Lung (tissue), 12 donors: Measurements from ENCODE around the gene OR51B4. TPM values are rescaled to one million over a fixed set of nuclear protein-coding genes. Genes with fewer than 3 reads are reported as not detected.

Experiments
- ATAC-seq: fragments of 200-7000 bp; cut with Tn5 transposase; one replicate; pipeline ENCODE4 v1.9.1; 2020; ENCODE audit warnings: moderate number of reproducible peaks; ENCODE audit not compliant: insufficient read depth, low FRiP score
- DNase-seq, 3 donors: peaks; one replicate each; pipeline ENCODE4 v3.0.0-alpha.2; 2013 to 2017
- H3K27ac ChIP-seq, 2 donors: one replicate each; pipeline ENCODE4 v1.5.1; 2013; ENCODE audit warnings: mild to moderate bottlenecking in 2 of 2, moderate library complexity in 2 of 2, control low read depth in 1 of 2, inconsistent platforms in 1 of 2, low read depth in 1 of 2, low read length in 1 of 2
- H3K27me3 ChIP-seq, 3 donors: one replicate each; pipeline ENCODE4 v1.5.1; 2013; ENCODE audit warnings: low read length in 2 of 3; ENCODE audit not compliant: control insufficient read depth in 3 of 3, insufficient read depth in 3 of 3
- H3K36me3 ChIP-seq, 4 donors: one replicate each; pipeline ENCODE4 v1.5.1; 2013; ENCODE audit warnings: low read length in 4 of 4, mild to moderate bottlenecking in 1 of 4, moderate library complexity in 1 of 4; ENCODE audit not compliant: control insufficient read depth in 4 of 4, insufficient read depth in 4 of 4
- H3K4me1 ChIP-seq, 5 donors: one replicate each; pipeline ENCODE4 v1.5.1; 2013; ENCODE audit warnings: low read length in 5 of 5, mild to moderate bottlenecking in 2 of 5, moderate library complexity in 1 of 5; ENCODE audit not compliant: control insufficient read depth in 5 of 5, insufficient read depth in 5 of 5
- H3K4me3 ChIP-seq: one replicate; pipeline ENCODE4 v1.5.1; 2013; ENCODE audit warnings: mild to moderate bottlenecking, control low read depth, moderate library complexity
- H3K9ac ChIP-seq, 2 donors: one replicate each; pipeline ENCODE4 v1.5.1; 2013; ENCODE audit warnings: low read length in 2 of 2, control low read depth in 1 of 2; ENCODE audit not compliant: insufficient read depth in 1 of 2
- H3K9me3 ChIP-seq, 4 donors: one replicate each; pipeline ENCODE4 v1.5.1; 2013; ENCODE audit warnings: low read length in 3 of 4, mild to moderate bottlenecking in 1 of 4, moderate library complexity in 1 of 4; ENCODE audit not compliant: control insufficient read depth in 4 of 4, insufficient read depth in 3 of 4
- CTCF ChIP-seq: IDR thresholded peaks from 2 replicates; pipeline ENCODE4 v1.5.1; 2012; ENCODE audit warnings: mild to moderate bottlenecking; ENCODE audit errors: control extremely low read depth, extremely low read depth
- WGBS, 2 donors: extraction: QIAGEN DNeasy Blood & Tissue Kit; methylation state at CpG; one replicate each; pipeline ENCODE4 v1.1.7; 2013; 5-methylcytosine and 5-hydroxymethylcytosine counted together
- polyA plus RNA-seq, 2 donors: library from polyadenylated mRNA; stranded (reverse); fragments of 200-250 nt; gene quantifications; one replicate each; pipeline ENCODE4 v1.2.1, GENCODE V29; 2013
- total RNA-seq, 2 donors: library from RNA; depleted of rRNA in 1 of 2; stranded (reverse); fragments of >200 nt in 1 of 2; gene quantifications; one replicate each; pipeline ENCODE4 v1.2.1, GENCODE V29; 2014 to 2021
- donor health status: control.
- donor health status: control.
- donor health status: Bipolar disorder and iron deficiency.
- donor health status: healthy.
- donor health status: DM: yes; HTN: yes; CAD: no.

The OR51B4 gene
- total and polyA plus RNA-seq, 4 donors, result 1.9 TPM; not detected in 3

GRCh38 chr11:5348551-5349194 lies 46.9 kb upstream of the OR51B4 start:
- Histone ChIP-seq H3K9ac (no peak overlapping the region), H3K4me1 (no peaks in the 10 kb centered on the region), H3K27me3 (peaks cover 0 to 3% (median 0%) of the 10 kb centered on the region in 3 donors), H3K36me3 (no peaks in the 10 kb centered on the region), H3K9me3 (no peaks in the 10 kb centered on the region), H3K27ac (no peak overlapping the region), H3K4me3 (no peak overlapping the region)
- DNase-seq, result no peak
- TF ChIP-seq CTCF, result no peak
- no peak for ATAC-seq
- WGBS, 2 donors, result 40 to 65% methylated on average over 3 of the region's 3 CpGs

DNA sequence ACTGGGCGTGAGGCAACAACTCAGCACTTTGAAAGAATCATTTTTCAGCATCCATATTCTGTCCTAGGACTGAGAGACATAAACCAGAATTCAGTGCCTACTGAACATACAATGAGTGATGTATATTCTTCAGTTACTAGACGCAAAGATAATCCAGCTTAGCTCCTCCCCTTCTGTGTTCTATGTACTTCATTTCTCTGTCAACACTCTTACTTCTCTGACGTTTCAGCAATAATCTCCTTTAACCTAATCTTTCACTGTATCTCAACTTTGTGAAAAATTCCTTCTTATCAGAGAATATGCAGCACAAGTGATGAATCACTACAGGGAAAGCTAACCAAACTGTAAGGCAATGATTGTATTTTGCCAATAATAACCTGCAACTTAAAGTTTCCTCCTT lies 44.1 kb upstream of the OR51B4 start:
- TF ChIP-seq CTCF, result no peak
- ATAC-seq (no peak), DNase-seq (no peak)
- WGBS, 2 donors, result 61 to 77% methylated on average over 3 of the region's 3 CpGs
- Histone ChIP-seq H3K4me1 (no peaks in the 10 kb centered on the region), H3K36me3 (no peaks in the 10 kb centered on the region), H3K4me3 (no peak overlapping the region), H3K27ac (no peak overlapping the region), H3K9ac (no peak overlapping the region), H3K27me3 (peaks cover 0 to 3% (median 0%) of the 10 kb centered on the region in 3 donors), H3K9me3 (no peaks in the 10 kb centered on the region)

DNA sequence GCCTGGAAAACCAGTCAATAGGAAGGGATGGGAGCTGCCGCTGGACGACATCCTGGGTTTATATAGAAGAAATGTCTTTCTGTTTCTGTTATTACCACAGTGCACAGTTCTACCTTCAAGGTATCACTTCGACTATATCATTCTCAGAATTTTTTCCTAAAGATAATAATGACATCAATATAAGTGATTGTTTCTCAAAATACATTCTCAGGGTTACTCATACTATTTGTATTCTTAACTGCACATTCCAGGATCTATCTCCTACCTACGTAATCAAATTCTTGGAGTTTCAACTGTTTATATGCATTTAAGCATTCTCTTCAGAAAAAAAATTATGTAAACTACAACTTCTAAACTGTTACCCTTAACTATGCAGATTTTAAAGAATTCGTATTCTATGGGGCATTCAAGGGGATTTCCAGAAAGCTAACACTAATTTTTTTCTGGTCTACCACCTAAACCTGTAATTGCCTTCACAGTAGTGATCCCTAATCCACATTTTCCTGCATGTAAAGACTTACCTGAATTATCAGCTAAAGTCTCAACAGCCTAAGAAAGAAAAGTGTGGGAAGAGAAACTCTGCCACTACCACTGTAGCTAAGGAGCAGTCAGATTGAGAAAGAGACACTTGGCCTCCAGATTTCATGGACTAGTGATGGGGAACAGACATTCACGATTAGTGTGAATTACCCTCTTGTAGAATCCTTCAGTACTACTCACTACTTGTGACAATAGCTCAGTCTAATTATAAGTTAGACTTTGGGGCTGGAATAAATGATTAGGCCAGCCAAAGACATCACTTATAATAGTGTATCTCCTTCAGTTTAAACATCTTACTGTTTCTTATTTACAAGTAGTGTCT lies 42.0 kb upstream of the OR51B4 start, which contains the start of gene OR51B5:
Gene OR51B5, minus strand, starts transcription at position 51 of the 862 bp plus-strand sequence. Its CDS starts 0 bp downstream, at position 51.
- 74 to 83% methylated on average over 6 of the region's 6 CpGs for WGBS, 2 donors
- Histone ChIP-seq H3K4me3 (no peak within 1 kb of the TSS), H3K27ac (no peak within 1 kb of the TSS), H3K9me3 (no peaks in the 10 kb centered on the region), H3K4me1 (no peaks in the 10 kb centered on the region), H3K36me3 (no peaks in the 10 kb centered on the region), H3K9ac (no peak within 1 kb of the TSS), H3K27me3 (no peaks in the 10 kb centered on the region)
- no peak for DNase-seq
- ATAC-seq, result no peak
- TF ChIP-seq CTCF, result no peak
